ENCODE results near the gene RNASEH1.
"Not testable (repeated sequence)": the region's sequence is repeated elsewhere in the genome, so short reads cannot be mapped to it uniquely, and the experiment has no call there.

The RNASEH1 gene

DNA sequence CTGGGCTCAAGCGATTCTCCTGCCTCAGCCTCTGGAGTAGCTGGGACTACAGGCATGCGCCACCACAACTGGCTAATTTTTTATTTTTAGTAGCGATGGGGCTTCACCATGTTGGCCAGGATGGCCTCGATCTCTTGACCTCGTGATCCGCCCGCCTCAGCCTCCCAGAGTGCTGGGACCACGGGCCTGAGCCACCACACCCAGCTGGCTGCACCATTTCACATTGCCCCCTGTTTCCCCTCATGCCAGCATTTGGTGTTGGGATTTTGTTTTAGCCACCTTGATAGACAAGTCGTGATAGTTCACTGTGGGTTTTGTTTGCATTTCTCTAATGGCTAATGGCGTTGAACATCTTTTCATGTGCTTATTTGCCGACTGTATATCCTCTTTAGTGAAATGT is 31.0 kb upstream of the RNASEH1 start:
- DNase-seq (ENCODE audit: low spot score), result no peak

GRCh38 chr2:3588084-3588483 is 30.0 kb upstream of the RNASEH1 start:
- no peak for DNase-seq (ENCODE audit: low spot score)

GRCh38 chr2:3587432-3587831 is 29.3 kb upstream of the RNASEH1 start:
- no peak for DNase-seq (ENCODE audit: low spot score)

GRCh38 chr2:3587021-3587420 is 28.9 kb upstream of the RNASEH1 start:
- no peak for DNase-seq (ENCODE audit: low spot score)

GRCh38 chr2:3586220-3586619 is 28.1 kb upstream of the RNASEH1 start:
- DNase-seq (ENCODE audit: low spot score), result no peak

DNA sequence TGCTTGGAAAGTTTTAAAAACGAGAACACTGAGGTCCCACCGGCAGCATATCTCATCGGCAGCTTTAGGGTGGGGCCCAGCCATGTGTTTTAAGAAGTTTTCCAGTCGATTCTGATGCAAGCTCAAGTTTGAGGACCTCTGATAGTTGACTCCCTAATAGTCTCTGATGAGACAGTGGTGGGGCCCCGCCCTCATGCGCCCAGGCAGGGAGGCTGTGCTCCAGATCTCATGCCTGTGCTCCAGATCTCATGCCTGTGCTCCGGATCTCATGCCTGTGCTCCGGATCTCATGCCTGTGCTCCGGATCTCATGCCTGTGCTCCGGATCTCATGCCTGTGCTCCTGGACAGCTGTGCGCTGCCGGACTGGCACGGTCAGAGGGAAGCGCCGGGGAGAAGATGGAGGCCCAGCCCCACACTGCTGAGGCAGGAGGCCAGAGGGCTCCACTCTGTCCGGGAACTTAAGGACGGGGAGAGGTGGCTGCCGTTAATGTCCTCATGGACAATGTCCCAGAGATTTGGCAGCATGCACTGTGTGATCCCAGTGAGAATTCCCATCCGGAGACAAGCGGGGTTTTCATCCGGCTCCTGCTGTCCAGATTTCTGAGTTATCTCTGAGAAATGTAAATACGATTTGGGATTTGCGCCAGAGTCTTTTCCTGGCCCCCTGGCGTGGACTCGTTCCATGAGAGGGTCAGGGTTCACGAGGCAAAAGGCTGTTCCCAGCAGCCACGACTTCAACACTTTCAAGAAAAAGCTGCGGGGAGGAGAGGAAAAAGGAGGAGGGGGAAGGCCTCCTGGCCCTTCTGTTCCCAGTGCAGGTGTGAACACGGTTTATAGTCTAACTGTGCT is 27.4 kb upstream of the RNASEH1 start:
- DNase-seq (ENCODE audit: low spot score), result no peak

GRCh38 chr2:3584608-3585260 is 26.6 kb upstream of the RNASEH1 start:
- DNase-seq (ENCODE audit: low spot score), result no peak

GRCh38 chr2:3584076-3584475 is 25.9 kb upstream of the RNASEH1 start:
- no peak for DNase-seq (ENCODE audit: low spot score)

GRCh38 chr2:3581367-3582262 is 23.5 kb upstream of the RNASEH1 start:
- no peak for DNase-seq (ENCODE audit: low spot score)

- DNase-seq (ENCODE audit: low spot score), result no peak
These were observed 22.3 kb upstream of the RNASEH1 start for GRCh38 chr2:3580449-3580848.

GRCh38 chr2:3578987-3579386 is 20.9 kb upstream of the RNASEH1 start:
- DNase-seq (ENCODE audit: low spot score), result no peak

DNA sequence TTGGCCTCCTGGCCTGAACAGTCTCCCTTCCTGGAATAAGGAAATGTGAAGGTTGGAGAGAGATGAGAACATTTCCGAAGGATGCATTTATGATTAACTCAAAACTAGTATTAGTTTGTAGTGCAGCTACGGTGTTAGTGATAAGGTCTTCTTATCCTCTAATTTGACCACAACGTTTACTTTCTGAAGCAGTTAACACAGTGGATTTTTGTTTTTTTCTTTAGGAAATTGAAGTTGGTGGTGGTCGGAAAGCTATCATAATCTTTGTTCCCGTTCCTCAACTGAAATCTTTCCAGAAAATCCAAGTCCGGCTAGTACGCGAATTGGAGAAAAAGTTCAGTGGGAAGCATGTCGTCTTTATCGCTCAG is 18.1 kb upstream of the RNASEH1 start:
- not testable (repeated sequence) for DNase-seq (ENCODE audit: low spot score)

- no peak for DNase-seq (ENCODE audit: low spot score)
These were observed 17.6 kb upstream of the RNASEH1 start for GRCh38 chr2:3575534-3576262.

- DNase-seq (ENCODE audit: low spot score), result no peak
These were observed 16.0 kb upstream of the RNASEH1 start for GRCh38 chr2:3574155-3574554.

- no peak for DNase-seq (ENCODE audit: low spot score)
These were observed 14.5 kb upstream of the RNASEH1 start for GRCh38 chr2:3572620-3573019.

GRCh38 chr2:3571284-3571683 is 13.2 kb upstream of the RNASEH1 start:
- DNase-seq (ENCODE audit: low spot score), result no peak

DNA sequence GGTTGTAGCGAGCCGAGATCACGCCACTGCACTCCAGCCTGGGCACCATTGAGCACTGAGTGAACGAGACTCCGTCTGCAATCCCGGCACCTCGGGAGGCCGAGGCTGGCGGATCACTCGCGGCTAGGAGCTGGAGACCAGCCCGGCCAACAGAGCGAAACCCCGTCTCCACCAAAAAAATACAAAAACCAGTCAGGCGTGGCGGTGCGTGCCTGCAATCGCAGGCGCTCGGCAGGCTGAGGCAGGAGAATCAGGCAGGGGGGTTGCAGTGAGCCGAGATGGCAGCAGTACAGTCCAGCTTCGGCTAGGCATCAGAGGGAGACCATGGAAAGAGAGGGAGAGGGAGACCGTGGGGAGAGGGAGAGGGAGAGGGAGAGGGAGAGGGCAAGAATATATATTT is 11.5 kb upstream of the RNASEH1 start:
- not testable (repeated sequence) for DNase-seq (ENCODE audit: low spot score)

DNA sequence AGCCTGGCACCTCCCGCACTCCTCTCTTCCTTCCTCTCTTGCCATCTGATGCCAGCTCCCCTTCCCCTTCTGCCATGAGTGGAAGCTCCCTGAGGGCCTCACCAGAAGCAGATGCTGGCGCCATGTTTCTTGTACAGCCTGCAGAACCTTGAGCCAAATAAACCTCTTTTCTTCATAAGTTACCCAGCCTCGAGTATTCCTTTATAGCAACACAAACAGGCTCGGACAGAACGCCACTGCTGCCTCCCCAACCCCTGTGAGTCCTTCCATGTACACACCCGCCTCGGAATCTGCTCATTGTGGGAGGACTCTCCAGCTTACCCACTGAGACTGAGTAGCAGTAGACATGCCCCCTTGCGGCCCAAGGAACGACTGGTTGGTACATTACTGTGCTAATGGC is 8.7 kb upstream of the RNASEH1 start:
- no peak for DNase-seq (ENCODE audit: low spot score)

DNA sequence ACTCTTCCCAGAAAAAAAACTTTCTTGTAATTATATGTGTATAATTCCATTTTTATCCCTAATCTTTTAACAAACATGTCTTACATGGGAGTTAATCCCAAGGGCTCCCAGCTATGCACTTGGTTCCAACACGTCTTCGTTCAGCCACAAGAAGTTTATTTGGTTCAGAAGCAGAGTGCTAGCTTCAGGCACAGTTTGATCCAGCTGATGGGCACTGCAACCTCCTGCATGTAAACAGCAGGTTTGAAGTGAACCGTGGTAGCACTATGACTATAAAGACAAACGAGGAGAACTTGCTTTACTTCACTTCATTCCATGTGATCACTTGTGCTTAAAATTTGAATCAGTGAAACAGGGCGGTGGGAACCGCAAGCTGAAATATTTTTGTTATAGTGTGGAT is 7.0 kb upstream of the RNASEH1 start:
- no peak for DNase-seq (ENCODE audit: low spot score)

- no peak for DNase-seq (ENCODE audit: low spot score)
These were observed 5.4 kb upstream of the RNASEH1 start for GRCh38 chr2:3563521-3563976.

DNA sequence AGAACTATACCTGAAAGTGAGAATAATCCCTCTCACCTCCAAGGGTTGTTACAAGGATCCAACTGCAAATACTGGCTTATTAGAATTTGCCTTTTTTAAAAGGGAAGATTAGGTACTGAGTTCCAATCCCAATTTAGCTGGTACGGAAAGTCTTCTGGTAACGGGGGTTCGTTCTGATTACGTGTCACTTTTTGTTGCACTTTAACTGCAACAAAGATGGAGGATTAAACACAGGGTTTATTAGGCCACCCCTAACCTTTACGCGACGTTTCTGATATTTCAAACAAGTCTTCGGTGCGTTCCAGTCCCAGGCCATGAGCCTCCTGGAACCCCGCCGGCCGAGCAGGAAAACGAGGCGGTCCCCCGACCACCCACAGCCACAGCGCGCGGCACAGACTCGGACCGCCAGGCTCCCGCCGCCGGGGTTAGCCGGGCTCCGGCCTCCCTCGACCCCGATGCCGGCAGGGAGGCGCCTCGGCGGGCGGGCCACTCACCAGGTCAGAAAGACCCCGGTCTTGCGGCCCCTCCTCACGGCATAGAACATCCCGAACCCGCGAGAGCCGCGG is 411 bp downstream of the RNASEH1 start:
- no peak for DNase-seq (ENCODE audit: low spot score)

DNA sequence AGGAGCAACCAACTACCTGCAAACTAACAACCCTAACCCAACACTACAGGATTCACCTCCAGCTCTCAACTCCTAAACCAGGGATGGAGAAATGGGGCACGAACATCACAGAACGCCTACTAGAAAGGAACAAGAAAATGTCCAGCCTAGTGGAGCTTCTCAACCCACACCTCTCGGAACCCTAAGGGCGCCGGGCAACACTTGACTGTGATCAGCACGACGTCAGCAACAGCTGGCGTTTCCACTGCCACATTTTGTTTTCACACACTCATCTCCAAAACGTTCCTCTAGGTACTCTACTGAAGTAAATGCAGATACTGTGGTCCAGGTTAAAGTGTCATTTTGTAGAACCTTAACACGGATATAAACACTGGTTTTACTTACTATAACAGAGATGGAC is 4.2 kb downstream of the RNASEH1 start:
- DNase-seq (ENCODE audit: low spot score), result no peak

Data from LoVo (cell line).